ENCODE data around the gene ERBB4.

- no peak for TF ChIP-seq CTCF (conservative IDR thresholded peaks at IDR 0.05; ENCODE audit: low read length)
- no peak for TF ChIP-seq EZH2phosphoT487 (IDR thresholded peaks at IDR 0.05; ENCODE audit: borderline replicate concordance, low read depth, low read length)
Measured at GRCh38 chr2:212416086-212416485, 122.5 kb downstream of the ERBB4 start.
